K562 (cell line): Measurements from ENCODE around the gene MBNL2. TPM values are rescaled to one million over a fixed set of nuclear protein-coding genes. Genes with fewer than 3 reads are reported as not detected.

Source experiments
- ATAC-seq: fragments of 200-7000 bp; cut with Tn5 transposase; 3 replicates; pipeline ENCODE4 v1.9.1; 2020; ENCODE audit warnings: moderate library complexity
- BruUV-seq: library from RNA; stranded (reverse); fragments of 400-500 nt; replicated peaks from 2 replicates; lab custom pipeline; 2021; lab: Mats Ljungman, UMichigan
- CTCF ChIA-PET: fragments of 300-600 bp; formaldehyde crosslinking; extraction: SDS; loops from one replicate; lab custom pipeline; 2021; ENCODE audit warnings: low intra/inter-chr PET ratio; lab: Yijun Ruan, JAX
- POLR2A ChIA-PET: fragments of 300-600, 350-650 bp; sonication (Branson Sonifier 250); formaldehyde crosslinking; extraction: SDS; loops from one replicate; lab custom pipeline; 2021; ENCODE audit warnings: antibody characterized with exemption, inconsistent platforms; lab: Yijun Ruan, JAX
- DNase-seq, 4 experiments: peaks; one replicate each; pipeline versions ENCODE4 v3.0.0 to v3.0.0-alpha.2; 2011 to 2018; ENCODE audit warnings: low spot score in 3 of 4, mixed read lengths in 3 of 4; ENCODE audit errors: extremely low read depth in 1 of 4
- FAIRE-seq: peaks from 2 replicates; lab custom pipeline; 2011; peaks lifted over from hg19 to GRCh38; lab: Jason Lieb, UNC
- H2AFZ ChIP-seq: 2 replicates; pipeline ENCODE4 v1.6.0; 2011; ENCODE audit warnings: low read depth, low read length, control low read depth, inconsistent platforms
- H3K27ac ChIP-seq: fragments of 200-600 bp; 3 replicates; pipeline ENCODE4 v1.8.0; 2011; ENCODE audit warnings: low read depth, mild to moderate bottlenecking, control low read depth, inconsistent platforms, low read length, moderate library complexity, mixed read lengths; ENCODE audit errors: extremely low read depth
- H3K27me3 ChIP-seq, 2 experiments: fragments of 300-600 bp in 1 of 2; 2 replicates in 1 of 2; 3 replicates in 1 of 2; pipeline versions ENCODE4 v1.6.0 to v1.8.0; 2011; ENCODE audit warnings: inconsistent platforms in 2 of 2, low read length in 2 of 2, mild to moderate bottlenecking in 1 of 2, mixed read lengths in 1 of 2, moderate library complexity in 1 of 2; ENCODE audit not compliant: control insufficient read depth in 2 of 2, insufficient read depth in 2 of 2
- H3K36me3 ChIP-seq: fragments of 300-600 bp; 3 replicates; pipeline ENCODE4 v1.8.0; 2011; ENCODE audit warnings: mild to moderate bottlenecking, low read length, inconsistent platforms; ENCODE audit not compliant: control insufficient read depth, insufficient read depth
- H3K4me1 ChIP-seq, 2 experiments: fragments of 200-600 bp in 1 of 2; replicated peaks in 1 of 2; 2 replicates in 1 of 2; 3 replicates in 1 of 2; pipeline versions ENCODE4 v1.5.1 to v1.8.0; 2011; ENCODE audit warnings: inconsistent platforms in 2 of 2, low read length in 2 of 2, mild to moderate bottlenecking in 1 of 2, mixed read lengths in 1 of 2, moderate library complexity in 1 of 2; ENCODE audit not compliant: control insufficient read depth in 2 of 2, insufficient read depth in 2 of 2
- H3K4me2 ChIP-seq: 2 replicates; pipeline ENCODE4 v1.6.1; 2011; ENCODE audit warnings: low read length, control low read depth, inconsistent platforms, mixed read lengths; ENCODE audit not compliant: insufficient read depth
- H3K4me3 ChIP-seq: fragments of 200-600 bp; sonication (generic), shearing (Covaris generic); 2 replicates; pipeline ENCODE4 v1.5.1; 2016; ENCODE audit warnings: control low read depth, inconsistent platforms
- H3K79me2 ChIP-seq: fragments of 200-600 bp; 3 replicates; pipeline ENCODE4 v1.8.0; 2011; ENCODE audit warnings: low read length, inconsistent platforms; ENCODE audit not compliant: control insufficient read depth, insufficient read depth
- H3K9ac ChIP-seq, 2 experiments: 2 replicates each; pipeline versions ENCODE4 v1.6.0 to v1.6.1; 2011; ENCODE audit warnings: low read depth in 2 of 2, low read length in 2 of 2, control low read depth in 1 of 2, inconsistent platforms in 1 of 2, mild to moderate bottlenecking in 1 of 2, mixed read lengths in 1 of 2; ENCODE audit not compliant: insufficient read depth in 1 of 2
- H3K9me1 ChIP-seq: one replicate; pipeline ENCODE4 v1.6.0; 2011; ENCODE audit warnings: inconsistent platforms, mild to moderate bottlenecking, low read length, moderate library complexity; ENCODE audit not compliant: control insufficient read depth, insufficient read depth
- H3K9me3 ChIP-seq: replicated peaks from 2 replicates; pipeline ENCODE4 v1.5.1; 2011; ENCODE audit warnings: low read depth, low read length, inconsistent platforms; ENCODE audit not compliant: control insufficient read depth, insufficient read depth
- H4K20me1 ChIP-seq: replicated peaks from 2 replicates; pipeline ENCODE4 v1.6.1; 2011; ENCODE audit warnings: low read length, inconsistent platforms, mixed read lengths; ENCODE audit not compliant: control insufficient read depth, insufficient read depth
- ELK1 ChIP-seq: sonication (generic); formaldehyde crosslinking; IDR thresholded peaks from 2 replicates; pipeline ENCODE4 v1.8.1; 2022; ENCODE audit warnings: missing genetic modification reagents
- HMGN3 ChIP-seq: IDR thresholded peaks from 2 replicates; pipeline ENCODE4 v1.6.1; 2011; ENCODE audit warnings: borderline replicate concordance, low read depth, mild to moderate bottlenecking, mixed read lengths, low read length; ENCODE audit not compliant: insufficient read length; ENCODE audit errors: extremely low read depth
- POLR3A ChIP-seq: IDR thresholded peaks from 2 replicates; pipeline ENCODE4 v1.6.1; 2011; ENCODE audit warnings: borderline replicate concordance, mild to moderate bottlenecking, moderate library complexity; ENCODE audit not compliant: insufficient read length, insufficient read depth; ENCODE audit errors: extremely low read depth
- ZEB2 ChIP-seq: fragments of 450-650 bp; IDR thresholded peaks from 2 replicates; pipeline ENCODE4 v1.6.1; 2016
- ZNF12 ChIP-seq: sonication (generic); formaldehyde crosslinking; IDR thresholded peaks from 2 replicates; pipeline ENCODE4 v1.4.0; 2020; ENCODE audit warnings: mild to moderate bottlenecking, missing genetic modification reagents
- ZNF384 ChIP-seq: IDR thresholded peaks from 2 replicates; pipeline ENCODE4 v1.6.1; 2012; ENCODE audit warnings: low read depth, low read length, improper control_type of control experiment
- ZSCAN29 ChIP-seq: fragments of 450-650 bp; IDR thresholded peaks from 2 replicates; pipeline ENCODE4 v1.6.1; 2017
- WGBS: fragments of 100-300 bp; shearing (Covaris generic); methylation state at CpG from one replicate; pipeline ENCODE4 v1.1.6; 2016; ENCODE audit warnings: low coverage, mixed read lengths; ENCODE audit not compliant: insufficient coverage; ENCODE audit errors: missing lambda C conversion rate; 5-methylcytosine and 5-hydroxymethylcytosine counted together
- in situ Hi-C: fragments of 300-500 bp; cut with MboI; formaldehyde crosslinking; loops from 4 replicates; pipeline ENCODE4 v1.15.0; 2018; ENCODE audit warnings: inconsistent platforms, mixed read lengths
- intact Hi-C: fragments of 100-400 bp; cut with micrococcal nuclease; formaldehyde crosslinking; loops from 2 replicates; pipeline ENCODE4 v1.14.2; 2022
- polyA plus RNA-seq, 8 experiments: library from polyadenylated mRNA; depleted of rRNA in 4 of 8; stranded (reverse) in 5 of 8; unstranded in 3 of 8; fragments of >200 nt; fragmentation: Nextera tagmentation in 2 of 8; fragmentation: Illumina TruSeq in 1 of 8; extraction: Ambion mirVana in 2 of 8; extraction: Trizol in 1 of 8; gene quantifications; 2 replicates each; pipeline versions ENCODE4 v1.2.1 to v1.2.3, GENCODE V29; 2011 to 2014; ENCODE audit warnings: inconsistent platforms in 1 of 8, missing spikeins in 1 of 8
- total RNA-seq, 7 experiments: library from RNA; depleted of rRNA in 6 of 7; stranded (reverse); fragments of >200 nt in 6 of 7; fragmentation: Illumina TruSeq in 2 of 7; extraction: Trizol in 2 of 7; gene quantifications; 2 replicates each; pipeline versions ENCODE4 v1.2.1 to v1.2.3, GENCODE V29; 2011 to 2021; ENCODE audit warnings: low replicate concordance in 1 of 7

MBNL2 gene
- total and polyA plus RNA-seq, 9 of the 15 experiments (the other 6 are each of a cell fraction or from before 2014, with no cell fraction given): 7.0 to 24.8 (median 13.8) TPM

- FAIRE-seq: no peak
- in situ Hi-C loops (no loop called here), intact Hi-C loops (no loop called here)
Observed at GRCh38 chr13:97289514-97290298, 67.6 kb downstream of the MBNL2 start.

More at GRCh38 chr13:97289514-97290298, 67.6 kb downstream of the MBNL2 start:
- no peaks in the 10 kb centered on the region for H3K9me3 ChIP-seq
- H3K4me2 ChIP-seq: no peak overlapping the region
- H3K4me3 ChIP-seq: no peak overlapping the region
- ATAC-seq (no peak), DNase-seq (no peak)
- H3K27ac ChIP-seq: no peak overlapping the region
- ChIA-PET POLR2A (no interaction called here), CTCF (no interaction called here)
- H3K79me2 ChIP-seq: peaks cover 31% of the 10 kb centered on the region
- H4K20me1 ChIP-seq: no peaks in the 10 kb centered on the region; the same call in 1 of the 2 replicates
- no TSS peak for BruUV-seq
- no peak overlapping the region for H3K9ac ChIP-seq
- H3K36me3 ChIP-seq: no peaks in the 10 kb centered on the region; the same call in 2 of the 3 replicates
- WGBS: 83% methylated on average over 4 of the region's 4 CpGs
- H3K27me3 ChIP-seq: no peaks in the 10 kb centered on the region
- TF ChIP-seq ELK1 (CRISPR knock-in tag) (no peak), ZSCAN29 (no peak), ZEB2 (no peak), ZNF12 (CRISPR knock-in tag) (no peak), ZNF384 (no peak), POLR3A (no peak), HMGN3 (no peak)
- no peaks in the 10 kb centered on the region; a peak in 1 of 5 replicates for H3K4me1 ChIP-seq
- no peak overlapping the region for H2AFZ ChIP-seq
- no peaks in the 10 kb centered on the region for H3K9me1 ChIP-seq
